HEK293 (cell line): Measurements from ENCODE around the gene LITAFD.

Source experiments
- HOXA7 ChIP-seq: sonication (generic); formaldehyde crosslinking; IDR thresholded peaks from 2 replicates; pipeline ENCODE4 v1.8.1; 2022; ENCODE audit warnings: missing genetic modification reagents, borderline replicate concordance
- KLF10 ChIP-seq: fragments of 450-650 bp; IDR thresholded peaks from 2 replicates; pipeline ENCODE4 v1.5.1; 2018; ENCODE audit warnings: missing biosample characterization, mild to moderate bottlenecking, missing genetic modification characterization
- SALL2 ChIP-seq: fragments of 450-650 bp; formaldehyde crosslinking; IDR thresholded peaks from 2 replicates; pipeline ENCODE4 v1.5.0; 2017; ENCODE audit warnings: missing biosample characterization, mild to moderate bottlenecking, missing genetic modification characterization, borderline replicate concordance
- SCRT1 ChIP-seq: fragments of 450-650 bp; formaldehyde crosslinking; IDR thresholded peaks from 2 replicates; pipeline ENCODE4 v1.5.1; 2016; ENCODE audit warnings: missing biosample characterization, missing genetic modification characterization, borderline replicate concordance
- SCRT2 ChIP-seq: fragments of 450-650 bp; formaldehyde crosslinking; IDR thresholded peaks from 2 replicates; pipeline ENCODE4 v1.5.1; 2016; ENCODE audit warnings: missing biosample characterization, missing genetic modification characterization
- YY1 ChIP-seq: fragments of 450-650 bp; formaldehyde crosslinking; IDR thresholded peaks from 2 replicates; pipeline ENCODE4 v1.5.1; 2018; ENCODE audit warnings: missing biosample characterization, missing genetic modification characterization
- ZNF114 ChIP-seq: fragments of 450-650 bp; formaldehyde crosslinking; IDR thresholded peaks from 2 replicates; pipeline ENCODE4 v1.5.0; 2017; ENCODE audit warnings: missing biosample characterization, missing genetic modification characterization
- ZNF175 ChIP-seq: fragments of 450-650 bp; formaldehyde crosslinking; IDR thresholded peaks from 2 replicates; pipeline ENCODE4 v1.5.1; 2016; ENCODE audit warnings: missing biosample characterization, missing genetic modification characterization
- ZNF214 ChIP-seq: fragments of 450-650 bp; formaldehyde crosslinking; IDR thresholded peaks from 2 replicates; pipeline ENCODE4 v1.5.1; 2017; ENCODE audit warnings: missing biosample characterization, mild to moderate bottlenecking, missing genetic modification characterization, borderline replicate concordance
- ZNF266 ChIP-seq: fragments of 450-650 bp; formaldehyde crosslinking; IDR thresholded peaks from 2 replicates; pipeline ENCODE4 v1.5.1; 2016; ENCODE audit warnings: missing biosample characterization, missing genetic modification characterization, low read depth
- ZNF341 ChIP-seq: fragments of 450-650 bp; formaldehyde crosslinking; IDR thresholded peaks from 2 replicates; pipeline ENCODE4; 2016; ENCODE audit warnings: low read depth, missing biosample characterization, missing genetic modification characterization
- ZNF473 ChIP-seq: fragments of 450-650 bp; formaldehyde crosslinking; IDR thresholded peaks from 2 replicates; pipeline ENCODE4 v1.5.1; 2017; ENCODE audit warnings: missing biosample characterization, missing genetic modification characterization
- ZNF510 ChIP-seq: fragments of 450-650 bp; formaldehyde crosslinking; IDR thresholded peaks from 2 replicates; pipeline ENCODE4 v1.5.1; 2018; ENCODE audit warnings: mild to moderate bottlenecking, missing genetic modification characterization, missing biosample characterization; ENCODE audit not compliant: insufficient replicate concordance
- ZNF529 ChIP-seq: fragments of 450-650 bp; formaldehyde crosslinking; IDR thresholded peaks from 2 replicates; pipeline ENCODE4 v1.5.1; 2017; ENCODE audit warnings: missing genetic modification characterization, missing biosample characterization; ENCODE audit not compliant: insufficient replicate concordance
- ZNF549 ChIP-seq: fragments of 450-650 bp; IDR thresholded peaks from 2 replicates; pipeline ENCODE4 v1.5.1; 2018; ENCODE audit warnings: missing biosample characterization, missing genetic modification characterization, mild to moderate bottlenecking, inconsistent platforms, moderate library complexity
- ZNF560 ChIP-seq: fragments of 450-650 bp; formaldehyde crosslinking; IDR thresholded peaks from 2 replicates; pipeline ENCODE4 v1.5.1; 2017; ENCODE audit warnings: missing biosample characterization, missing genetic modification characterization, borderline replicate concordance
- ZNF596 ChIP-seq: fragments of 450-650 bp; IDR thresholded peaks from 2 replicates; pipeline ENCODE4 v1.5.0; 2018; ENCODE audit warnings: missing biosample characterization, mild to moderate bottlenecking, missing genetic modification characterization, moderate library complexity
- ZNF837 ChIP-seq: fragments of 450-650 bp; formaldehyde crosslinking; IDR thresholded peaks from 2 replicates; pipeline ENCODE4 v1.5.1; 2016; ENCODE audit warnings: missing biosample characterization, missing genetic modification characterization
- TF ChIP-seq, protein P1 (sequence below): fragments of 450-650 bp; formaldehyde crosslinking; IDR thresholded peaks from 2 replicates; pipeline ENCODE4 v1.5.1; 2016; ENCODE audit warnings: missing biosample characterization, missing genetic modification characterization
- TF ChIP-seq, protein P2 (sequence below): fragments of 450-650 bp; formaldehyde crosslinking; IDR thresholded peaks from 2 replicates; pipeline ENCODE4 v1.5.1; 2016; ENCODE audit warnings: missing biosample characterization, missing genetic modification characterization
- TF ChIP-seq, protein P3 (sequence below): fragments of 450-650 bp; formaldehyde crosslinking; IDR thresholded peaks from 2 replicates; pipeline ENCODE4 v1.5.1; 2016; ENCODE audit warnings: missing biosample characterization, missing genetic modification characterization
- TF ChIP-seq, protein P4 (sequence below): fragments of 450-650 bp; formaldehyde crosslinking; IDR thresholded peaks from 2 replicates; pipeline ENCODE4 v1.5.1; 2016; ENCODE audit warnings: missing biosample characterization, missing genetic modification characterization
- TF ChIP-seq, protein P5 (sequence below): fragments of 450-650 bp; formaldehyde crosslinking; IDR thresholded peaks from 2 replicates; pipeline ENCODE4 v1.5.1; 2016; ENCODE audit warnings: missing biosample characterization, missing genetic modification characterization
- TF ChIP-seq, protein P6 (sequence below): fragments of 450-650 bp; formaldehyde crosslinking; IDR thresholded peaks from 2 replicates; pipeline ENCODE4 v1.5.1; 2016; ENCODE audit warnings: missing biosample characterization, missing genetic modification characterization, low read depth
- TF ChIP-seq, protein P7 (sequence below): fragments of 450-650 bp; formaldehyde crosslinking; IDR thresholded peaks from 2 replicates; pipeline ENCODE4 v1.5.1; 2016; ENCODE audit warnings: missing biosample characterization, missing genetic modification characterization

LITAFD gene

DNA sequence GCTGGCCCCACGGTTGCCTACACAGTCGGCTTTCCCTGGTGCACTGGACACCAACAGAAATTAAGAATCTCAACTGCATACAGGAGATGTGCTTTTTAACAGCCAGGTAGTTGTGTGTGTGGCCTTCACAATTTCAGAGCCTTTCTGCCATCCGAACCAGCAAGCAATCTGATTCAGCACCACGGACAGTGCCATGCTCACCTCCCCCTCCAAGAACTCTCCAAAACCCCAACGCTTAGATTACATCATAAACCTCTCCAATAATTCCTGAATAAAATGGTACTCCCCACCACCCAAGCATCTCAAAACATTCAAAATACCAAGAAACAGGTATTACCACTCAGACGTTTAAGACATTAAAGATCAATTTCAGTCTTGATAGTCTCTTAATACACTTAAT is 49.7 kb downstream of the LITAFD start (continued):
- TF ChIP-seq SALL2 (tag by site-specific recombination) (no peak), SCRT2 (no peak), YY1 (no peak), ZNF549 (tag by site-specific recombination) (no peak), ZNF341 (tag by site-specific recombination) (no peak), ZNF473 (no peak), KLF10 (no peak), ZNF175 (tag by site-specific recombination) (no peak), ZNF214 (no peak), ZNF596 (tag by site-specific recombination) (no peak), HOXA7 (CRISPR knock-in tag) (no peak), ZNF837 (tag by site-specific recombination) (no peak), ZNF529 (tag by site-specific recombination) (no peak), ZNF560 (tag by site-specific recombination) (no peak), ZNF510 (tag by site-specific recombination) (no peak), SCRT1 (tag by site-specific recombination) (no peak), ZNF266 (tag by site-specific recombination) (no peak), ZNF114 (no peak)
- TF ChIP-seq, protein P1, sequence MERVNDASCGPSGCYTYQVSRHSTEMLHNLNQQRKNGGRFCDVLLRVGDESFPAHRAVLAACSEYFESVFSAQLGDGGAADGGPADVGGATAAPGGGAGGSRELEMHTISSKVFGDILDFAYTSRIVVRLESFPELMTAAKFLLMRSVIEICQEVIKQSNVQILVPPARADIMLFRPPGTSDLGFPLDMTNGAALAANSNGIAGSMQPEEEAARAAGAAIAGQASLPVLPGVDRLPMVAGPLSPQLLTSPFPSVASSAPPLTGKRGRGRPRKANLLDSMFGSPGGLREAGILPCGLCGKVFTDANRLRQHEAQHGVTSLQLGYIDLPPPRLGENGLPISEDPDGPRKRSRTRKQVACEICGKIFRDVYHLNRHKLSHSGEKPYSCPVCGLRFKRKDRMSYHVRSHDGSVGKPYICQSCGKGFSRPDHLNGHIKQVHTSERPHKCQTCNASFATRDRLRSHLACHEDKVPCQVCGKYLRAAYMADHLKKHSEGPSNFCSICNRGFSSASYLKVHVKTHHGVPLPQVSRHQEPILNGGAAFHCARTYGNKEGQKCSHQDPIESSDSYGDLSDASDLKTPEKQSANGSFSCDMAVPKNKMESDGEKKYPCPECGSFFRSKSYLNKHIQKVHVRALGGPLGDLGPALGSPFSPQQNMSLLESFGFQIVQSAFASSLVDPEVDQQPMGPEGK (tag by site-specific recombination) = peak; percentile 75
- TF ChIP-seq, protein P2, sequence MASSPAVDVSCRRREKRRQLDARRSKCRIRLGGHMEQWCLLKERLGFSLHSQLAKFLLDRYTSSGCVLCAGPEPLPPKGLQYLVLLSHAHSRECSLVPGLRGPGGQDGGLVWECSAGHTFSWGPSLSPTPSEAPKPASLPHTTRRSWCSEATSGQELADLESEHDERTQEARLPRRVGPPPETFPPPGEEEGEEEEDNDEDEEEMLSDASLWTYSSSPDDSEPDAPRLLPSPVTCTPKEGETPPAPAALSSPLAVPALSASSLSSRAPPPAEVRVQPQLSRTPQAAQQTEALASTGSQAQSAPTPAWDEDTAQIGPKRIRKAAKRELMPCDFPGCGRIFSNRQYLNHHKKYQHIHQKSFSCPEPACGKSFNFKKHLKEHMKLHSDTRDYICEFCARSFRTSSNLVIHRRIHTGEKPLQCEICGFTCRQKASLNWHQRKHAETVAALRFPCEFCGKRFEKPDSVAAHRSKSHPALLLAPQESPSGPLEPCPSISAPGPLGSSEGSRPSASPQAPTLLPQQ (tag by site-specific recombination) = no peak
- TF ChIP-seq, protein P3, sequence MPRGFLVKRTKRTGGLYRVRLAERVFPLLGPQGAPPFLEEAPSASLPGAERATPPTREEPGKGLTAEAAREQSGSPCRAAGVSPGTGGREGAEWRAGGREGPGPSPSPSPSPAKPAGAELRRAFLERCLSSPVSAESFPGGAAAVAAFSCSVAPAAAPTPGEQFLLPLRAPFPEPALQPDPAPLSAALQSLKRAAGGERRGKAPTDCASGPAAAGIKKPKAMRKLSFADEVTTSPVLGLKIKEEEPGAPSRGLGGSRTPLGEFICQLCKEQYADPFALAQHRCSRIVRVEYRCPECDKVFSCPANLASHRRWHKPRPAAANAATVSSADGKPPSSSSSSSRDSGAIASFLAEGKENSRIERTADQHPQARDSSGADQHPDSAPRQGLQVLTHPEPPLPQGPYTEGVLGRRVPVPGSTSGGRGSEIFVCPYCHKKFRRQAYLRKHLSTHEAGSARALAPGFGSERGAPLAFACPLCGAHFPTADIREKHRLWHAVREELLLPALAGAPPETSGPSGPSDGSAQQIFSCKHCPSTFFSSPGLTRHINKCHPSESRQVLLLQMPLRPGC (tag by site-specific recombination) = 0 out of 2 replicates have a peak, but pooled peaks have one; percentile 11
- TF ChIP-seq, protein P4, sequence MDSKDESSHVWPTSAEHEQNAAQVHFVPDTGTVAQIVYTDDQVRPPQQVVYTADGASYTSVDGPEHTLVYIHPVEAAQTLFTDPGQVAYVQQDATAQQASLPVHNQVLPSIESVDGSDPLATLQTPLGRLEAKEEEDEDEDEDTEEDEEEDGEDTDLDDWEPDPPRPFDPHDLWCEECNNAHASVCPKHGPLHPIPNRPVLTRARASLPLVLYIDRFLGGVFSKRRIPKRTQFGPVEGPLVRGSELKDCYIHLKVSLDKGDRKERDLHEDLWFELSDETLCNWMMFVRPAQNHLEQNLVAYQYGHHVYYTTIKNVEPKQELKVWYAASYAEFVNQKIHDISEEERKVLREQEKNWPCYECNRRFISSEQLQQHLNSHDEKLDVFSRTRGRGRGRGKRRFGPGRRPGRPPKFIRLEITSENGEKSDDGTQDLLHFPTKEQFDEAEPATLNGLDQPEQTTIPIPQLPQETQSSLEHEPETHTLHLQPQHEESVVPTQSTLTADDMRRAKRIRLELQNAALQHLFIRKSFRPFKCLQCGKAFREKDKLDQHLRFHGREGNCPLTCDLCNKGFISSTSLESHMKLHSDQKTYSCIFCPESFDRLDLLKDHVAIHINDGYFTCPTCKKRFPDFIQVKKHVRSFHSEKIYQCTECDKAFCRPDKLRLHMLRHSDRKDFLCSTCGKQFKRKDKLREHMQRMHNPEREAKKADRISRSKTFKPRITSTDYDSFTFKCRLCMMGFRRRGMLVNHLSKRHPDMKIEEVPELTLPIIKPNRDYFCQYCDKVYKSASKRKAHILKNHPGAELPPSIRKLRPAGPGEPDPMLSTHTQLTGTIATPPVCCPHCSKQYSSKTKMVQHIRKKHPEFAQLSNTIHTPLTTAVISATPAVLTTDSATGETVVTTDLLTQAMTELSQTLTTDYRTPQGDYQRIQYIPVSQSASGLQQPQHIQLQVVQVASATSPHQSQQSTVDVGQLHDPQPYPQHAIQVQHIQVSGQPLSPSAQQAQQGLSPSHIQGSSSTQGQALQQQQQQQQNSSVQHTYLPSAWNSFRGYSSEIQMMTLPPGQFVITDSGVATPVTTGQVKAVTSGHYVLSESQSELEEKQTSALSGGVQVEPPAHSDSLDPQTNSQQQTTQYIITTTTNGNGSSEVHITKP (tag by site-specific recombination) = peak; percentile 85
- TF ChIP-seq, protein P5, sequence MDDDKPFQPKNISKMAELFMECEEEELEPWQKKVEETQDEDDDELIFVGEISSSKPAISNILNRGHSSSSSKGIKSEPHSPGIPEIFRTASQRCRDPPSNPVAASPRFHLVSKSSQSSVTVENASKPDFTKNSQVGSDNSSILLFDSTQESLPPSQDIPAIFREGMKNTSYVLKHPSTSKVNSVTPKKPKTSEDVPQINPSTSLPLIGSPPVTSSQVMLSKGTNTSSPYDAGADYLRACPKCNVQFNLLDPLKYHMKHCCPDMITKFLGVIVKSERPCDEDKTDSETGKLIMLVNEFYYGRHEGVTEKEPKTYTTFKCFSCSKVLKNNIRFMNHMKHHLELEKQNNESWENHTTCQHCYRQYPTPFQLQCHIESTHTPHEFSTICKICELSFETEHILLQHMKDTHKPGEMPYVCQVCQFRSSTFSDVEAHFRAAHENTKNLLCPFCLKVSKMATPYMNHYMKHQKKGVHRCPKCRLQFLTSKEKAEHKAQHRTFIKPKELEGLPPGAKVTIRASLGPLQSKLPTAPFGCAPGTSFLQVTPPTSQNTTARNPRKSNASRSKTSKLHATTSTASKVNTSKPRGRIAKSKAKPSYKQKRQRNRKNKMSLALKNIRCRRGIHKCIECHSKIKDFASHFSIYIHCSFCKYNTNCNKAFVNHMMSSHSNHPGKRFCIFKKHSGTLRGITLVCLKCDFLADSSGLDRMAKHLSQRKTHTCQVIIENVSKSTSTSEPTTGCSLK = no peak
- TF ChIP-seq, protein P6, sequence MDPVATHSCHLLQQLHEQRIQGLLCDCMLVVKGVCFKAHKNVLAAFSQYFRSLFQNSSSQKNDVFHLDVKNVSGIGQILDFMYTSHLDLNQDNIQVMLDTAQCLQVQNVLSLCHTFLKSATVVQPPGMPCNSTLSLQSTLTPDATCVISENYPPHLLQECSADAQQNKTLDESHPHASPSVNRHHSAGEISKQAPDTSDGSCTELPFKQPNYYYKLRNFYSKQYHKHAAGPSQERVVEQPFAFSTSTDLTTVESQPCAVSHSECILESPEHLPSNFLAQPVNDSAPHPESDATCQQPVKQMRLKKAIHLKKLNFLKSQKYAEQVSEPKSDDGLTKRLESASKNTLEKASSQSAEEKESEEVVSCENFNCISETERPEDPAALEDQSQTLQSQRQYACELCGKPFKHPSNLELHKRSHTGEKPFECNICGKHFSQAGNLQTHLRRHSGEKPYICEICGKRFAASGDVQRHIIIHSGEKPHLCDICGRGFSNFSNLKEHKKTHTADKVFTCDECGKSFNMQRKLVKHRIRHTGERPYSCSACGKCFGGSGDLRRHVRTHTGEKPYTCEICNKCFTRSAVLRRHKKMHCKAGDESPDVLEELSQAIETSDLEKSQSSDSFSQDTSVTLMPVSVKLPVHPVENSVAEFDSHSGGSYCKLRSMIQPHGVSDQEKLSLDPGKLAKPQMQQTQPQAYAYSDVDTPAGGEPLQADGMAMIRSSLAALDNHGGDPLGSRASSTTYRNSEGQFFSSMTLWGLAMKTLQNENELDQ = no peak
- TF ChIP-seq, protein P7, sequence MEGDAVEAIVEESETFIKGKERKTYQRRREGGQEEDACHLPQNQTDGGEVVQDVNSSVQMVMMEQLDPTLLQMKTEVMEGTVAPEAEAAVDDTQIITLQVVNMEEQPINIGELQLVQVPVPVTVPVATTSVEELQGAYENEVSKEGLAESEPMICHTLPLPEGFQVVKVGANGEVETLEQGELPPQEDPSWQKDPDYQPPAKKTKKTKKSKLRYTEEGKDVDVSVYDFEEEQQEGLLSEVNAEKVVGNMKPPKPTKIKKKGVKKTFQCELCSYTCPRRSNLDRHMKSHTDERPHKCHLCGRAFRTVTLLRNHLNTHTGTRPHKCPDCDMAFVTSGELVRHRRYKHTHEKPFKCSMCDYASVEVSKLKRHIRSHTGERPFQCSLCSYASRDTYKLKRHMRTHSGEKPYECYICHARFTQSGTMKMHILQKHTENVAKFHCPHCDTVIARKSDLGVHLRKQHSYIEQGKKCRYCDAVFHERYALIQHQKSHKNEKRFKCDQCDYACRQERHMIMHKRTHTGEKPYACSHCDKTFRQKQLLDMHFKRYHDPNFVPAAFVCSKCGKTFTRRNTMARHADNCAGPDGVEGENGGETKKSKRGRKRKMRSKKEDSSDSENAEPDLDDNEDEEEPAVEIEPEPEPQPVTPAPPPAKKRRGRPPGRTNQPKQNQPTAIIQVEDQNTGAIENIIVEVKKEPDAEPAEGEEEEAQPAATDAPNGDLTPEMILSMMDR (tag by site-specific recombination) = no peak
